Epithelial cell of prostate (primary cell): ENCODE measurements around the gene SOX4.
"Not testable (repeated sequence)": the region's sequence is repeated elsewhere in the genome, so short reads cannot be mapped to it uniquely, and the experiment has no call there.

ENCODE experiments used
- DNase-seq: peaks from one replicate; pipeline ENCODE4 v3.0.0-alpha.2; 2011; ENCODE audit warnings: low read depth, low spot score
- H3K27ac ChIP-seq: fragments of 450-650 bp; 2 replicates; pipeline ENCODE4 v1.5.1; 2017; ENCODE audit warnings: mild to moderate bottlenecking

SOX4 gene

GRCh38 chr6:21593412-21593926, at the start of gene SOX4:
Gene SOX4, plus strand, starts transcription at chr6:21593751. Its CDS starts 784 bp downstream, at chr6:21594535.
- peak; percentile 91 for DNase-seq
- peak within 1 kb of the TSS; percentile 85 for H3K27ac ChIP-seq

DNA sequence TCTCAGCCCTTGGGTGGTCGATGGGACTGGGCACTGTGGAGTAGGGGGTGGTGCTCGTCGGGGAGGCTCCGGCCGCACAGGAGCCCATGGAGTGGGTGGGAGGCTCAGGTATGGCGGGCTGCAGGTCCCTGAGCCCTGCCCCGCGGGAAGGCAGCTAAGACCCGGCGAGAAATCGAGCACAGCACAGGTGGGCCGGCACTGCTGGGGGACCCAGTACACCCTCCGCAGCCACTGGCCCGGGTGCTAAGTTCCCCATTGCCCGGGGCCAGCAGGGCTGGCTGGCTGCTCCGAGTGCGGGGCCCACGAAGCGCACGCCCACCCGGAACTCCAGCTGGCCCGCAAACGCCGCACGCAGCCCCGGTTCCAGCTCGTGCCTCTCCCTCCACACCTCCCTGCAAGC, 41.3 kb upstream of the SOX4 start:
- not testable (repeated sequence) for DNase-seq, H3K27ac ChIP-seq

DNA sequence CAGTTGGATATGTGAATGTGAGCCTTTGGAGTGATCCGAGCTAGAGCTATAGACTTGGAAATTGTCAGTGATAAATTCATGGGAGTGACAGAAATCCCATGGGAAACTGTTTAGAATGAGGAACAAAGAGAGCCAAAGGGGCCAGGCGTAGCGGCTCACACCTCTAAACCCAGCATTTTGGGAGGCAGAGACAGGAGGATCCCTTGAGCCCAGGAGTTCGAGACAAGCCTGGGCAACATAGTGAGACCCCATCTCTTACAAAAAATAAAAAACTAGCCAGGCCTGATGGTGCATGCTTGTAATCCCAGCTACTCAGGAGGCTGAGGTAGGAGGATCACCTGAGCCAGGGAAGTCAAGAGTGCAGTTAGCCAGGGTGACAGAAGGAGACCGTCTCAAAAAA, 39.3 kb upstream of the SOX4 start:
- DNase-seq = no peak
- no peak overlapping the region for H3K27ac ChIP-seq

DNA sequence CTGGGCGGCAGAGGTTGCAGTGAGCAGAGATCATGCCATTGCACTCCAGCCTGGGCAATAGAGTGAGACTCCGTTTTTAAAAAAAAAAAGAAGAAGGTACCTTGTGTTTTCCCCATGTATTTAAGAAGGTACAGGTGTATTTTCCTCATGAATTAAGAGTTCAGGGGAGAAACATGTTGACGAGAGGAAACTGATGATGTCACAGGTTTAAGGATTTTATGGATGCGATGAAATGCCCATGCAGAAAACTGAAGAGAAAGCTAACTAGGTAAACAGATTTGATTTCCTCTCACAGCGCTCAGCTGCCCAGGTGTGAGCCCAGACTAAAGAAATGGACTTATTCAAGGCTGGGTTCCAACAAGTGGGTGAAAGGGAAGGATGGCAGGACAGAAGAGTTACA, 38.4 kb upstream of the SOX4 start:
- DNase-seq = no peak
- no peak overlapping the region for H3K27ac ChIP-seq

DNA sequence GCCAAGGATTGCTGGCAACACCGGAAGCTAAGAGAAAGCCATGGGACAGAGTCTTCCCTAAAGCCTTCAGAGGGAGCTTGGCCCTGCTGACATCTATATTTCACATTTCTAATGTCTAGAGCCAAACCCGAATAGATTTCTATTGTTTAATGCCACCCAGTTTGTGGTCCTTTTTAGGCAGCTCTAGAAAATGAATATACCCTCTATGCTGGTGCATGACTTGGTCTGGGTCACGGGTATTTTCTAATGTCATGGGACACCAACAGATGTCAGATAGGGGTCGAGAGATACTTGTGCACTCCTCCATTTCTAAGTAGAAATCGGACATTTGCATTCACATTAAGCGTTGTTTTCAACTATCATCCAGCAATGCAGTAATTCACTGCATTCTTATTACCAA, 37.0 kb upstream of the SOX4 start:
- no peak for DNase-seq
- H3K27ac ChIP-seq = peak overlapping the region; percentile 25

- H3K27ac ChIP-seq = peak overlapping the region; percentile 25
- DNase-seq = peak; percentile 66
Measured at GRCh38 chr6:21556968-21557721, 36.4 kb upstream of the SOX4 start.

DNA sequence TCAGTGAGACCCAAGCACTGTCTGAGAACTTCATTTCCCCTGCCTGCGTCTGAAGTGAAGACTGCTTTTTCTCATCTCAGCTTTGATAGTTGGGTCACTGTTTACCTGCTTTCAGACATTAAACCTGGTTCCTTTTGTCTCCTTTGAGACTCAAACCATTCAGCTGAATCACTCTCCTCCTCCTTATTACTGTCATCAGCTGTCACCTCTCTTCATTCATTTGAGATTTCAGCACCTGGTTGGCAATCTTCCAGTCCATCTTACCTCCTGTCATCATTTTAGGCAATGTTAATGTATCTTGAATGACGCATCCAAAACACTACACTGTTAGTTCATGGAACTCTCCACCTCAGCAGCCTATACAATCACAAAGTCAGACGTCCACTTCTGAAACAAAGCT, 34.3 kb upstream of the SOX4 start:
- no peak for DNase-seq
- H3K27ac ChIP-seq = no peak overlapping the region

GRCh38 chr6:21560249-21560648, 33.3 kb upstream of the SOX4 start:
- H3K27ac ChIP-seq = no peak overlapping the region
- no peak for DNase-seq

DNA sequence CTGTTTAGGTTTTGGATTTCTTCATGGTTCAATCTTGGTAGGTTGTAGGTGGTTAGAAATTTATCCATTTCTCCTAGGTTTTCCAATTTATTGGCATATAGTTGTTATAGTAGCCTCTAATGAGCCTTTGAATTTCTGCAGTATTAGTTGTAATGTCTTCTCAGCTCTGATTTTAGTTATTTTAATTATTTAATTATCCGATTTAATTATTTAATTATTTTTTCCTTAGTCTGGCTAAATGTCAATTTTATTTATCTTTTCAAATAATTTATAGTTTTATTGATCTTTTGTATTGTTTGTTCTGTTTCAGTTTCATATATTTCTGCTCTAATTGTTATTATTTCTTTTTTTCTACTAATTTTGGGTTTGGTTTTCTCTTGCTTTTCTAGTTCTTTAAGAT, 28.1 kb upstream of the SOX4 start:
- DNase-seq = no peak
- no peak overlapping the region for H3K27ac ChIP-seq

- H3K27ac ChIP-seq = no peak overlapping the region
- DNase-seq = no peak
Measured at GRCh38 chr6:21578523-21578922, 15.0 kb upstream of the SOX4 start.

DNA sequence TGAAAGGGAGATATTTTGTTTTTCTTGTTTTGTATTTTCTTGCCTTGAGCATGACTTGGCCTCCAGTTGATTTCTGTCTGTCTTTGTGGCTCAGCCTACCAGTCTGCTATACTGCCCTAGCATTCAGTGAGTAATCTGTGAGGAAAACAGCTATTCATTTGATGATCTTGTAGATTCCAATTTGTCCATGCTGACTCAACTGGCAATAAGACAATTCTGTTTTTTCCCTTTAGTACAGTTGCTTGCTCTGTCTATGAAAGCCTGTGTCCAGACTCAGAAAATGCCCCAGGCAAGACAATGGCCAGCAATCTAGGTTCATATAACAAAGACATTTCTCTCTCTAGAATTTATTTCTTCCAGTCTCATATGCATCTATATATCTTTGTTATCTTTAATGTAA, 10.9 kb upstream of the SOX4 start:
- DNase-seq = no peak
- H3K27ac ChIP-seq = no peak overlapping the region

DNA sequence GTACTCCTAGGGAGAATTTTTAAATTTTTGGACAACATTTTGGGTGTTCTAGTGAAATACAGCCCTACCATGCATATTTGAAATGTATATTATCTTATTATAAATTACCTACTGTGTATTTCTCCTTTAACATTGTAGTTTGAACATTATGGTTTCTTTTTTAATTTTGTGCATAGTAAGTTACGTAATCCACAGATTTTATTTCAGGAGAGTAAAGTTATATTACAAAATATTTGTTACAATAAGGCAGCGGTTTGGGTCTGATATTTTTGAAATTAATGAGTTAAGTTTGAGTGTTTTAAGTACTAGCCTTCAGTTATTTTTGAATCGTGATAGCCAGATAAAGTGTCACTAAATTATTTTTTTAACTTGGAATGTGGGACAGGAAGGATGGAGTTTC, 7.3 kb upstream of the SOX4 start:
- H3K27ac ChIP-seq = peak overlapping the region; percentile 90
- no peak for DNase-seq

DNA sequence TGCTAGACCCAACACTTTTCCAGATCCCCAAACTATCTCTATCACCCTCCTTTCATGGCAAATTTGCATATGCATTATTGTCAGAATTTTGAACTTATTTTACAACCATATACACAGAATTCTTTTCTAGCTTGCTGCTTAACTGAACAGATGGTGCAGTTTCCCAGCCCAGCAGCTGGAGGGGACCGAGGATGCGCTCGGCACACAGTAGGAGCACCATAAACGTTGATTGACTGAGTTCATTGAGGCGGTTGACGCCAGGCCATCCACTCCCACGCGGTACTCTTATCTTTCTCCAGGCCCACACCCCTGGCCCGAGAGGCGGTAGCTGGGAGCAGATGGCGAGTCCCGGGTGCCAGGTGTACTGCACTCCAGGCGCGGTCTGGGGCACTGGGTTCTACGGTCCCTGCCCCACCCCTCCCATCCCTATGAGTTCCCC, 6.8 kb upstream of the SOX4 start:
- no peak for DNase-seq
- H3K27ac ChIP-seq = peak overlapping the region; percentile 90

DNA sequence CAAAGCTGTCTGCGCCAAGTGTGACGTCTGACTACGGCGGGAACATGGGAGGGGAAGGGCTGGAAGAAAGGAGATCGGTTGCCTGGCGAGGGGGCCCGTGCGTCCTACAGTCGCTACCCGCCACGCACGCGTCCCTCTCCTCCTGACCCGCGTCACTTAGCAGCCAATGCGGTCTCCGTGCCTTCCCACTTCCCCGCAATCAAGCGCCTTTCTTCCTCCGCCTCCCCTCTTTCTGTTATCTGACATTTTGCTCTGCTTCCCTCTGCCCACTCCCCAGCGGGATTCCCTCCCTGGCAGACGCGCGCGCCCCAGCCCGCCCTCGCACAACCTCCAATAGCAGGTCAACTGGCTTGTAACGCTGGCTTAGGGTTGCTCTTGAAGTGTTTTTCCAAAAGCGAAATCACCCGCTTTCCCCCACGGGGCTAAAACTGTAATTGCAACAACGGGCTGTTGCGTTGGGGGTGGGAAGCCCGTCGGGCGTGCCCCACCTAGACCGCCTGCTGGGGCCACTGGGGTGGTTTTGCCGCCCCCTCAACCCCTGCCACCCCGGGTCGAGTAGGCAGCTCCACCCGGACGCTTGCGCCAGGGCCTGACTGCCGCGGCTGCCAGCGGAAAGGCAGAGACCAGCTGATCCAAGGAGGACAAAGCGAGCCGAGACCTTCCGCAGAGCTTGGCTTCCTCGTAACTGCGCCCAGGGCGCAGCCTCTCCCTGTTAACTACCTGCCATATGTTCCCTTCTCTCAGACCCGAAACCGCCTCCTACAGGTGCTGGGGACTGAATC, 6.2 kb upstream of the SOX4 start:
- H3K27ac ChIP-seq = peak overlapping the region; percentile 90
- DNase-seq = no peak

- H3K27ac ChIP-seq = peak overlapping the region; percentile 90
- no peak for DNase-seq
Measured at GRCh38 chr6:21587961-21588480, 5.5 kb upstream of the SOX4 start.

- peak overlapping the region; percentile 90 for H3K27ac ChIP-seq
Measured at GRCh38 chr6:21588481-21589351, 4.8 kb upstream of the SOX4 start.

GRCh38 chr6:21589352-21590345, 3.9 kb upstream of the SOX4 start:
- no peak for DNase-seq
- peak overlapping the region; percentile 90 for H3K27ac ChIP-seq

More at GRCh38 chr6:21588481-21589351, 4.8 kb upstream of the SOX4 start:
- DNase-seq = peak; percentile 69

DNA sequence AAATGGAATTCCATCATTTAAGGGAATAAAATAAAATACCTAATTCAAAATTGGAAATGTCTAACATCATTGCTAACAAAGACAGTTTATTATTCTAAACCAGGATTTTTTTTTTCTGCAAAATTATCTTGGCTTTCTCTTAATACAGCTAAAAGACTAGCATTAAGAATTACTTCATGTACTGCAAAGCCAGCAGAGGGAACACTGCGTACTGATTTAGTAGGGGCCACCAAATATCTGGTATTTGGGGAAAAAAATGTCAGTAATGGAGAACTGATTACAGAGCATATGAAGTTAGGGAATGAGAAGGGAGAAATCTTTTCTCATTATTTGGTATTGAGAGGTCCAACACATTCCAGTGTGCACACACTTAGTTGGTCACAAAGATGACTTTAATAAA, 3.2 kb upstream of the SOX4 start:
- DNase-seq = no peak
- H3K27ac ChIP-seq = no peak overlapping the region

DNA sequence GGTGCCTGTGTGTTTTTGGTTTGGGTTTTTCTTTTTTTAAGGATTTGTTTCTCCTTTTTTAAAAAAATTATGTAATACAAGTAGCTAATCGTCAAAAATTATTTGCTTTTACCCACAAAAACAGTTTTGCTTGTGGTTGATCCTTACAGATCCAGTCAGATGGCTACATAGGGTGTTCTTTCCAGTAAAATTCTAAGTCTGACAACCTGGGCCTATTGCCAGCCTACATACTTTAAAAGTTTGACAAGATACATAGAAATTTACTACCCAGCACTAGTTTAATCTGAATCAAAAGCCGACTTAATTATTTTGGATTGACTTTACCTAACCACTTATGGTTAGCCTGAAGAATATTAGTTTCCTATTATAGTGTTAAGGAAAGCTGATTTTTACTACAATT, 2.1 kb upstream of the SOX4 start:
- DNase-seq = no peak
- H3K27ac ChIP-seq = no peak overlapping the region
